GM13976 (cell line): ENCODE results near the gene LEAP2.

Experiments
- DNase-seq: peaks from one replicate; pipeline ENCODE4 v3.0.0; 2012; ENCODE audit warnings: low spot score
- CTCF ChIP-seq: IDR thresholded peaks from 2 replicates; pipeline ENCODE4 v1.5.1; 2012; ENCODE audit warnings: borderline replicate concordance, mild to moderate bottlenecking; ENCODE audit not compliant: insufficient read depth; ENCODE audit errors: extremely low read depth, missing control alignments, control extremely low read depth
- in situ Hi-C: fragments of 300-500 bp; cut with MboI; formaldehyde crosslinking; loops from one replicate; pipeline ENCODE4 v1.12.0; 2022; ENCODE audit warnings: low sequenced_read_pairs, mixed read lengths, inconsistent platforms; ENCODE audit not compliant: unreplicated experiment

The LEAP2 gene

GRCh38 chr5:132873119-132873929 lies at the start of gene LEAP2:
Gene LEAP2, plus strand, starts transcription at chr5:132873668. Its CDS starts 27 bp downstream, at chr5:132873695.
- in situ Hi-C loops: no loop called here
- DNase-seq: no peak
- no peak for TF ChIP-seq CTCF

GRCh38 chr5:132824426-132824825 lies 49.0 kb upstream of the LEAP2 start:
- no peak for DNase-seq
- TF ChIP-seq CTCF: no peak
- in situ Hi-C loops: loop anchor here (10.0 kb wide), 1 partner anchor 440 kb away; no protein-coding TSS in a partner anchor

- no peak for TF ChIP-seq CTCF
- in situ Hi-C loops: loop anchor here (10.0 kb wide), 1 partner anchor 440 kb away; no protein-coding TSS in a partner anchor
- DNase-seq: peak; percentile 58
Observed at GRCh38 chr5:132825033-132825833, 48.2 kb upstream of the LEAP2 start.

- peak; percentile 58 for DNase-seq
- in situ Hi-C loops: loop anchor here (10.0 kb wide), 1 partner anchor 441 kb away; no protein-coding TSS in a partner anchor
- TF ChIP-seq CTCF: no peak
Observed at GRCh38 chr5:132825834-132826391, 47.6 kb upstream of the LEAP2 start.

GRCh38 chr5:132826424-132827082 lies 46.9 kb upstream of the LEAP2 start:
- DNase-seq: no peak
- in situ Hi-C loops: loop anchor here (10.0 kb wide), 1 partner anchor 442 kb away; no protein-coding TSS in a partner anchor
- TF ChIP-seq CTCF: no peak
